ENCODE results near the gene POU5F1.
"Not testable (repeated sequence)": the region's sequence is repeated elsewhere in the genome, so short reads cannot be mapped to it uniquely, and the experiment has no call there.

Gene POU5F1

DNA sequence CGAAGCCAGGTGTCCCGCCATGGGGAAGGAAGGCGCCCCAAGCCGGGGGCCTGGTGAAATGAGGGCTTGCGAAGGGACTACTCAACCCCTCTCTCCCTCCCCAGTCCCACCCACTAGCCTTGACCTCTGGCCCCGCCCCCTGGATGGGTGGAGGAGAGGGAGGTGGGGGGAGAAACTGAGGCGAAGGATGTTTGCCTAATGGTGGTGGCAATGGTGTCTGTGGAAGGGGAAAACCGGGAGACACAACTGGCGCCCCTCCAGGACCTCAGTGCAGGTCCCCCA lies at the start of gene POU5F1:
Gene POU5F1, minus strand, starts transcription at position 83 of the 282 bp plus-strand sequence. Its CDS starts 62 bp downstream, at position 21.
- DNase-seq, result no peak

DNA sequence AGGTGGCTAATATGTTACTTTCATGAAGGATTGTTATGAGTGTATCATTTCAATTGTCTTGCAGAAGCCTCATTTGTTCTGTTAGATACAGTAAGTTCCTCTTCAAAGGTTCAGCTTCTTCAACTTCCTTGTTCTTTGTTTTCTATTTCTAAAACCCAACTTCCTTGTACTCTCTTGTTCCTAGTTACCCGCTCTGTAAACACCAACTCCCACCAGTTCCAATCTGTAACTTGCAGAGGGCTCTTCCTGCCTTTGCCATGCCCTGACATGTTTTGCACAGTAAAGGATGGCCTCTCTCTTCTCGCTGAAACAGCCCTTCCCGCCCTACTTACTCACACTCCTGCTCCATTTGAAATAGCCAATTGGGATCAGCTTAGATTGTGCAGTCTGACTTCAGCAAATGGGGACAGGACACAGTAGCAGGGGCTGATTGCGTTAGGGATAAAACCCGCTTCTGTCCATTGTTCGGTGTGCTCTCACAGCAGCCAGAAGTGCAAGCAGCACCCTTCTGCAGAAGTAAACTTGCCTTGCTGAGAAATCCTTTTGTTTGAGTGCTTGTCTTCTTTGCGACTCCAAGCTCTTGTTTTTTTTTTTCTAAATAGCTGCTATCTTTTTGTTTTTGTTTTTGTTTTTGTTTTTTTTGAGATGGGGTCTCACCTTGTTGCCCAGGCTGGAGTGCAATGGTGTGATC lies 45.9 kb upstream of the POU5F1 start:
- no peak for DNase-seq

DNA sequence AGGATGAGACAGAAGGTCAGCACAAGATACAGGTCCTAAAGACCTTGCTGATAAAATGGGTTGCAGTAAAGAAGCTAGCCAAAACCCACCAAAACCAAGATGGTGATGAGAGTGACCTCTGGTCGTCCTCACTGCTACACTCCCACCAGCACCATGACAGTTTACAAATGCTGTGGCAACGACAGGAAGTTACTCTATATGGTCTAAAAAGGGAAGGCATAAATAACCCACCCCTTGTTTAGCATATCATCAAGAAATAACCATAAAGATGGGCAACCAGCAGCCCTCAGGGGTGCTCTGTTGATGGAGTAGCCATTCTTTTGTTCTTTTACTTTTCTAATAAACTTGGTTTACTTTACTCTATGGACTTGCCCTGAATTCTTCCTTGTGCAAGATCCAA lies 44.7 kb upstream of the POU5F1 start:
- DNase-seq, result not testable (repeated sequence)

GRCh38 chr6:31214516-31214915 lies 44.0 kb upstream of the POU5F1 start:
- no peak for DNase-seq

GRCh38 chr6:31210741-31211532 lies 40.5 kb upstream of the POU5F1 start:
- no peak for DNase-seq

- no peak for DNase-seq
Observed at GRCh38 chr6:31210123-31210522, 39.6 kb upstream of the POU5F1 start.

DNA sequence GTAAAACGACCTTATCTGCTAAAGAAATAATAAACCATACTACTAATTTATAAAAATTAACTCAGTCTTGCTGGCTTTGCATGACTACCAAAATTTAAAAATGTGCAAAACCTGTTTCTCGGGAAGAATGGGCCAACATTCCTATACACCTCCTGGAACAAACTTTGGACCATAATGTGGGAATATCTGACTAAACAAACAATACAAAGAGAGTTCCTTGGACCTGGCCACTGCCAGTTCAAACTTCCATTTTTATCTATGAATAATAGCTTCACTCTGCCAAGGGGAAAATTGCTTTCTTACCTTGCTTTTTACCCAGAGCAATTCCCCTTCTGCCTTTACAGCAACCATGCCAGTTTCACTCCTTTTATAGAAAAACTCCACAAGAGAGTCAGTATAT lies 38.7 kb upstream of the POU5F1 start:
- no peak for DNase-seq

GRCh38 chr6:31208506-31208905 lies 38.0 kb upstream of the POU5F1 start:
- DNase-seq, result no peak

GRCh38 chr6:31205638-31206037 lies 35.2 kb upstream of the POU5F1 start:
- no peak for DNase-seq

DNA sequence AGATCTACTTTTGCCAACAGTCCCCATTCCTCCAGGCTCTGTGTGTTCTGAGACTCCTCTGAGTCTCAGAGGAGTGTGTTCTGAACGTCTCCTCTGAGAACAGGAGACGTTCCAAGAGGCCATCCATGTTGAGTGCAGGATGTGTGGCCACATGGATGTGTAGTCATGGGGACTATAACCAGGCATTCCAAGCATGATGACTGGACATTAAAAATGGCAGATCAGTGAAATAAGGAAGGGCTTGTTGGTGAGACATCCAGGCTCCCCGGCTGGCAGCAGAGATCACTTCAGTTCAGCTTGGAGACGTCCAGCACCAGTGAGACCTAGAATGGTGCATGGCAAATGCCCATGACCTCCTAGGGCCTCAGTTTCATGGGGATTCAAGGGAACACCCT lies 34.3 kb upstream of the POU5F1 start:
- no peak for DNase-seq

GRCh38 chr6:31203345-31203979 lies 33.0 kb upstream of the POU5F1 start:
- peak; percentile 81 for DNase-seq

DNA sequence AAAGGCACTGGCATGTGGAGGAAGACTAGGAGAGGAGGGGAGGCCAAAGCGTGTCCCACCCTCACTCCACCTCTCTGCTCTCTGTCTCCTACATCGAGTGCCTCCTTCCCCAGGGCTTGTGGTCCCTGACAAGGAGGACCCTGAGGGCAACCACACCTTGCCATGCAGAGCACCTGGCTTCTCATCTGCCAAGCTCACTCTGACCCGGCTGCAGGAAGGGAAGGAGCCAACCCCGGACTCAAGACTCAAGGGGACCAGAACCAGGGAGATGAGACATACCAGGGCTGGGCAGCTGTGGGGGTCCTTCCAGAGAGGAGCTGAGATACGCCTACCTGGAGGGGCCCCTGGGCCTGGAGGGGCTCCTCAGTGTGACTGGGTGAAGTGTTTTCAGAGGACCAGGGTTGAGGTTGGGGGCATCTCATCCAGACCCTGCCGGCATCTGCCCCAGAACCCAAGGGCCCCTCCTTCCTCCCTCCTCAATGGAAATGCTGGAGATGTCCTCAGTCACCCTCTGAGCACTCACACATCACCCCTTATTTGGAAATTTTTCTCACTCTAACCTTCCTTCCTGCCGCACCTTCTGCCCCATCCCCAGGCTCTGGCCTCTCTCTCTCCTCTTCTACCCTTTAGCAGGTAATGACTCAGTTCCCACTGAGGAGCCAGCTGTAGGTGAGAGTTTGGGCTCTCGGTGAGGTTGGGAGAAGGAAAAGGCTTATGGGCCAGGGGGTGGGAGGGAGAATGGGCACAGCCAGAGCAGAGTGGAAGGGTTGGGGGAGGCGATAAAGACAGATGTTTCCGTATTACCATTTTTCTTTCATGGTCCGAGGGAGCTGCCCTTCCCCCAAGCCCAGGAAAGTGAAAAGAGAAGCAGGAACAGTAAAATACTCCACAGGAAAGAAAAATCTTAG lies 32.0 kb upstream of the POU5F1 start:
- no peak for DNase-seq

- DNase-seq, result not testable (repeated sequence)
Observed at GRCh38 chr6:31199105-31199452, 28.6 kb upstream of the POU5F1 start.

GRCh38 chr6:31197559-31198305 lies 27.2 kb upstream of the POU5F1 start:
- no peak for DNase-seq

GRCh38 chr6:31196251-31197022 lies 26.0 kb upstream of the POU5F1 start:
- not testable (repeated sequence) for DNase-seq

- DNase-seq, result not testable (repeated sequence)
Observed at GRCh38 chr6:31195308-31195979, 25.0 kb upstream of the POU5F1 start.

- no peak for DNase-seq
Observed at GRCh38 chr6:31194061-31194834, 23.8 kb upstream of the POU5F1 start.

DNA sequence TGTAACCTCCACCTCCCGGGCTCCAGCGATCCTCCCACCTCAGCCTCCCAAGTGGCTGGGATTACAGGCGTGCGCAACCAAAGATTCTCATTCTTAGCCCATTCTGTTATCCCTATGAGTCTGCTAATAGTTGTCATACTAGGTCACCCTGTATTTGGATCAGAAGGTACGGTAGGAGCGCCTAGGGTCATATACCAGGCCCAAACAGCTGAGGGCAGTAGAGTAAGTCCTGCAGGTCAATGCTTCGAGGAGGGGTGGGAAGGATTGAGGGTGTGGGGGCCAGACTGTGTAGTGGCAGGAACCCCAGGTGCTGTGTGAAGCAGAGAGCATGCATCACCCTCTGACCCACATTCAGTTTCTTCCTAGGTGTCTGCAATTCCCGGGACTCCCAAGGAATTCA lies 22.7 kb upstream of the POU5F1 start:
- no peak for DNase-seq

DNA sequence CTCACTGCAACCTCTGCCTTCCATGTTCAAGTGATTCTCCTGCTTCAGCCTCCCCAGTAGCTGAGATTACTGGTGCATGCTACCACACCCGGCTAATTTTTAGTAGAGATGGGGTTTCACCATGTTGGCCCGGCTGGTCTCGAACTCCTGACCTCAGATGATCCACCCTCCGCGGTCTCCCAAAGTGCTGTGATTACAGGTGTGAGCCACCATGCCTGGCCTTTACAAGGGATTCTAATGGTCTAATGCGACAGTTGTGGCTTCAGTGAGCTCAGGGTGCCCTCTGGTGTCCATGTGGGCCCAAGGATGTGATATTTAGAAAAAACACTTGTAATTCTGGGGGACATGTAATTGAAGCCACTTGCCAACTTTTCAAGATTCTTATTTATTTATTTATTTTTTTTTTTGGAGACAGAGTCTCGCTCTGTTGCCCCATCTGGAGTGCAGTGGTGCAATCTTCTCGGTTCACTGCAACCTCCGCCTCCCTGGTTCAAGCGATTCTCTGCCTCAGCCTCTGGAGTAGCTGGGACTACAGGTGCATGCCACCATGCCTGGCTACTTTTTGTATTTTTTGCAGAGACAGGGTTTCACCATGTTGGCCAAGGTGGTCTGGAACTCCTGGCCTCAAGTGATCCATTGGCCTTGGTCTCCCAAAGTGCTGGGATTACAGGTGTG lies 22.1 kb upstream of the POU5F1 start:
- not testable (repeated sequence) for DNase-seq

GRCh38 chr6:31190488-31190887 lies 20.0 kb upstream of the POU5F1 start:
- DNase-seq, result no peak
